ENCODE measurements around the gene HOXA6.

Gene HOXA6

GRCh38 chr7:27182861-27183681 lies 35.5 kb upstream of the HOXA6 start:
- peak overlapping the region; percentile 85 for H3K9ac ChIP-seq (ENCODE audit: low read length)
- peaks cover 8% of the 10 kb centered on the region for H3K36me3 ChIP-seq (ENCODE audit: insufficient read depth, low read length)
- no peaks in the 10 kb centered on the region for H3K9me3 ChIP-seq (ENCODE audit: low read length)
- H3K4me1 ChIP-seq (ENCODE audit: insufficient read depth, low read length) = peaks cover 34% of the 10 kb centered on the region
- peak overlapping the region; percentile 96 for H3K27ac ChIP-seq (ENCODE audit: low read depth, low read length)
- peak overlapping the region; percentile 63 to 81 for H3K4me3 ChIP-seq (ENCODE audit: low read depth in 1 of 2, low read length in 2 of 2)
- H3K27me3 ChIP-seq (ENCODE audit: control insufficient read depth in 1 of 2, insufficient read depth in 2 of 2, low read length in 2 of 2) = peaks cover 0 to 2% of the 10 kb centered on the region in 2 donors

GRCh38 chr7:27182285-27182841 lies 34.8 kb upstream of the HOXA6 start:
- H3K36me3 ChIP-seq (ENCODE audit: insufficient read depth, low read length) = peaks cover 8% of the 10 kb centered on the region
- peaks cover 34% of the 10 kb centered on the region for H3K4me1 ChIP-seq (ENCODE audit: insufficient read depth, low read length)
- H3K27me3 ChIP-seq (ENCODE audit: control insufficient read depth in 1 of 2, insufficient read depth in 2 of 2, low read length in 2 of 2) = no peaks in the 10 kb centered on the region
- peak overlapping the region; percentile 96 for H3K27ac ChIP-seq (ENCODE audit: low read depth, low read length)
- peak overlapping the region in 1 of 2 donors; percentile 81 for H3K4me3 ChIP-seq (ENCODE audit: low read depth in 1 of 2, low read length in 2 of 2)
- H3K9me3 ChIP-seq (ENCODE audit: low read length) = no peaks in the 10 kb centered on the region
- H3K9ac ChIP-seq (ENCODE audit: low read length) = peak overlapping the region; percentile 85

- H3K4me1 ChIP-seq (ENCODE audit: insufficient read depth, low read length) = peaks cover 33% of the 10 kb centered on the region
- peak overlapping the region; percentile 85 for H3K9ac ChIP-seq (ENCODE audit: low read length)
- H3K36me3 ChIP-seq (ENCODE audit: insufficient read depth, low read length) = peaks cover 8% of the 10 kb centered on the region
- H3K9me3 ChIP-seq (ENCODE audit: low read length) = no peaks in the 10 kb centered on the region
- peak overlapping the region; percentile 96 for H3K27ac ChIP-seq (ENCODE audit: low read depth, low read length)
- H3K27me3 ChIP-seq (ENCODE audit: control insufficient read depth in 1 of 2, insufficient read depth in 2 of 2, low read length in 2 of 2) = no peaks in the 10 kb centered on the region
- peak overlapping the region; percentile 12 to 81 for H3K4me3 ChIP-seq (ENCODE audit: low read depth in 1 of 2, low read length in 2 of 2)
Measured at GRCh38 chr7:27181795-27182275, 34.3 kb upstream of the HOXA6 start.

GRCh38 chr7:27180431-27181420 lies 33.2 kb upstream of the HOXA6 start:
- H3K4me3 ChIP-seq (ENCODE audit: low read depth in 1 of 2, low read length in 2 of 2) = peak overlapping the region; percentile 1 to 74
- peaks cover 32% of the 10 kb centered on the region for H3K4me1 ChIP-seq (ENCODE audit: insufficient read depth, low read length)
- H3K9me3 ChIP-seq (ENCODE audit: low read length) = no peaks in the 10 kb centered on the region
- H3K36me3 ChIP-seq (ENCODE audit: insufficient read depth, low read length) = peaks cover 8% of the 10 kb centered on the region
- H3K27ac ChIP-seq (ENCODE audit: low read depth, low read length) = peak overlapping the region; percentile 93
- peak overlapping the region; percentile 59 for H3K9ac ChIP-seq (ENCODE audit: low read length)
- no peaks in the 10 kb centered on the region for H3K27me3 ChIP-seq (ENCODE audit: control insufficient read depth in 1 of 2, insufficient read depth in 2 of 2, low read length in 2 of 2)

- Histone ChIP-seq H3K9me3 (ENCODE audit: low read length) (no peaks in the 10 kb centered on the region), H3K4me1 (ENCODE audit: insufficient read depth, low read length) (peaks cover 39% of the 10 kb centered on the region), H3K27ac (ENCODE audit: low read depth, low read length) (peak overlapping the region; percentile 93), H3K36me3 (ENCODE audit: insufficient read depth, low read length) (peaks cover 8% of the 10 kb centered on the region), H3K9ac (ENCODE audit: low read length) (peak overlapping the region; percentile 59), H3K4me3 (ENCODE audit: low read depth in 1 of 2, low read length in 2 of 2) (peak overlapping the region; percentile 48 to 74), H3K27me3 (ENCODE audit: control insufficient read depth in 1 of 2, insufficient read depth in 2 of 2, low read length in 2 of 2) (no peaks in the 10 kb centered on the region)
Measured at GRCh38 chr7:27179503-27180430, 32.2 kb upstream of the HOXA6 start.

- H3K27me3 ChIP-seq (ENCODE audit: control insufficient read depth in 1 of 2, insufficient read depth in 2 of 2, low read length in 2 of 2) = peaks cover 0 to 5% of the 10 kb centered on the region in 2 donors
- peak overlapping the region; percentile 59 for H3K9ac ChIP-seq (ENCODE audit: low read length)
- peaks cover 8% of the 10 kb centered on the region for H3K36me3 ChIP-seq (ENCODE audit: insufficient read depth, low read length)
- H3K9me3 ChIP-seq (ENCODE audit: low read length) = no peaks in the 10 kb centered on the region
- peak overlapping the region; percentile 48 to 74 for H3K4me3 ChIP-seq (ENCODE audit: low read depth in 1 of 2, low read length in 2 of 2)
- H3K27ac ChIP-seq (ENCODE audit: low read depth, low read length) = peak overlapping the region; percentile 93
- H3K4me1 ChIP-seq (ENCODE audit: insufficient read depth, low read length) = peaks cover 41% of the 10 kb centered on the region
Measured at GRCh38 chr7:27179030-27179429, 31.5 kb upstream of the HOXA6 start.

- peaks cover 41% of the 10 kb centered on the region for H3K4me1 ChIP-seq (ENCODE audit: insufficient read depth, low read length)
Measured at GRCh38 chr7:27178366-27178765, 30.8 kb upstream of the HOXA6 start.

GRCh38 chr7:27177795-27178320 lies 30.3 kb upstream of the HOXA6 start:
- Histone ChIP-seq H3K9me3 (ENCODE audit: low read length) (no peaks in the 10 kb centered on the region), H3K27me3 (ENCODE audit: control insufficient read depth in 1 of 2, insufficient read depth in 2 of 2, low read length in 2 of 2) (peaks cover 0 to 5% of the 10 kb centered on the region in 2 donors), H3K36me3 (ENCODE audit: insufficient read depth, low read length) (peaks cover 8% of the 10 kb centered on the region), H3K27ac (ENCODE audit: low read depth, low read length) (peak overlapping the region; percentile 93), H3K9ac (ENCODE audit: low read length) (peak overlapping the region; percentile 59), H3K4me3 (ENCODE audit: low read depth in 1 of 2, low read length in 2 of 2) (peak overlapping the region; percentile 48 to 74), H3K4me1 (ENCODE audit: insufficient read depth, low read length) (peaks cover 38% of the 10 kb centered on the region)

More at GRCh38 chr7:27178366-27178765, 30.8 kb upstream of the HOXA6 start:
- H3K27me3 ChIP-seq (ENCODE audit: control insufficient read depth in 1 of 2, insufficient read depth in 2 of 2, low read length in 2 of 2) = peaks cover 0 to 5% of the 10 kb centered on the region in 2 donors
- H3K27ac ChIP-seq (ENCODE audit: low read depth, low read length) = peak overlapping the region; percentile 93
- H3K9me3 ChIP-seq (ENCODE audit: low read length) = no peaks in the 10 kb centered on the region
- H3K36me3 ChIP-seq (ENCODE audit: insufficient read depth, low read length) = peaks cover 8% of the 10 kb centered on the region
- H3K4me3 ChIP-seq (ENCODE audit: low read depth in 1 of 2, low read length in 2 of 2) = peak overlapping the region; percentile 48 to 74
- peak overlapping the region; percentile 59 for H3K9ac ChIP-seq (ENCODE audit: low read length)

GRCh38 chr7:27176962-27177794 lies 29.6 kb upstream of the HOXA6 start:
- Histone ChIP-seq H3K4me3 (ENCODE audit: low read depth in 1 of 2, low read length in 2 of 2) (peak overlapping the region; percentile 48 to 74), H3K9ac (ENCODE audit: low read length) (peak overlapping the region; percentile 59), H3K9me3 (ENCODE audit: low read length) (no peaks in the 10 kb centered on the region), H3K36me3 (ENCODE audit: insufficient read depth, low read length) (peaks cover 5% of the 10 kb centered on the region), H3K4me1 (ENCODE audit: insufficient read depth, low read length) (peaks cover 31% of the 10 kb centered on the region), H3K27me3 (ENCODE audit: control insufficient read depth in 1 of 2, insufficient read depth in 2 of 2, low read length in 2 of 2) (peaks cover 0 to 5% of the 10 kb centered on the region in 2 donors), H3K27ac (ENCODE audit: low read depth, low read length) (peak overlapping the region; percentile 93)
